HL-60/S4 treated with retinoic acid at 250 ng/mL for 4 days and 3 days (cell line): ENCODE results near the gene ZC3H15.
"Not testable (repeated sequence)": the region's sequence is repeated elsewhere in the genome, so short reads cannot be mapped to it uniquely, and the experiment has no call there.

Experiments used
- in situ Hi-C: fragments of 300-500 bp; cut with MboI; formaldehyde crosslinking; loops from 2 replicates; pipeline ENCODE4 v1.7.0; 2022; ENCODE audit warnings: low sequenced_read_pairs

Gene ZC3H15

DNA sequence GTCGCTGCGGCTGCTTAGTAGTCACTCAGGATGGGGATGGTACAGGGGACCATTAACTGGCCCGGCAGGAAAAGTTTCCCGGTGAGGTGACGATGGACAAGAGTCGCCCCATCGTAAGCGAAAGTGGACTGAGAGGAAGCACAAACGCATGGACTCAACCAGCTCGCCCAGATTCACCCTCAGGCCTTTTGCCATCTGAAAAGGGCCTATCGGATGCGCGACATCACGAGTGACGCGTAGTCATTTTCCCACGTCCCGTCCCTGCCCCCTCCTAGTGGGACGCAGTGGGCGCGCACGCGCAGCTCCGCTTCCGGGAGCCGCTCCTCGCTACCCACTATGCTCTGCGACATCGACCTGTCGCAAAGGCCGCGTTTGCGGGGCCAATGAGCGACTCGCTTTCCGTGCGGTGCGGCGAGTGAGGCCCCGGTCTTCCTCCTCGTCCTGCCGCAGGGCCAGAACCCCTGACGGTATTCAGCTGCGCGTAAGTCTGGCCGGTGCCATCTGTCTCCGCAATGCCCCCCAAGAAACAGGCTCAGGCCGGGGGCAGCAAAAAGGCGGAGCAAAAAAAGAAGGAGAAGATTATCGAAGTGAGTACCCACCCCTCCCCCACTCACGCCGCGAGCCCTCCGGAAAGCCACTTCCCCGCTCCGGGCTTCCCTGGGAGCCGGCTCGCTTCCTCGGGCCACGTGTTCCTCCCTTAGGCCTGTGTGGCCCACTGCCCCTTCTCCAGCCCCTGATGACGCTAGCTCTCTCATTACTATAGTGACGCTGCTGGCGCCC, at the start of gene ZC3H15:
ZC3H15 (plus strand) TSS at position 390 of the 780 bp plus-strand sequence; CDS start at position 513, 123 bp downstream.
- in situ Hi-C loops, result no loop called here

- in situ Hi-C loops, result no loop called here
Observed at GRCh38 chr2:186437719-186438118, 48.3 kb upstream of the ZC3H15 start.

GRCh38 chr2:186439673-186440095, 46.4 kb upstream of the ZC3H15 start:
- in situ Hi-C loops, result not testable (repeated sequence)

DNA sequence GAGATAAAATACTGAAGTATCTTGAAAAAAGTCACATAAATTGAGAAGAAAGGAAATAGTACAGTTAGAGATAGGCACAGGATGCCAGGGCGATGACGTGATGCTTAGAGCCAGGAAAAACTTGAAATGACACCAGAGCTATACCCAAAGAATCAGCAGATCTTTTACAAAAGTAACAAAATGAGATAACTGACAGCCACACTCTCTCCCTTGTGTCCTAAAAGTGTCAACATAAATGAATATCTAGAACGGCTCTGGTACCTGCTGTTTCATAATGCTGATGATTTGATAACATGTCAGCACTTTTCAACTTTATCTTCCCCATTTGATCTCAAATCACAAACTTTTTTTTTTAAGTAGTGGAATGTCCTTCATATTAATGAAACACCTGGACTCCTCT, 45.6 kb upstream of the ZC3H15 start:
- in situ Hi-C loops, result no loop called here

DNA sequence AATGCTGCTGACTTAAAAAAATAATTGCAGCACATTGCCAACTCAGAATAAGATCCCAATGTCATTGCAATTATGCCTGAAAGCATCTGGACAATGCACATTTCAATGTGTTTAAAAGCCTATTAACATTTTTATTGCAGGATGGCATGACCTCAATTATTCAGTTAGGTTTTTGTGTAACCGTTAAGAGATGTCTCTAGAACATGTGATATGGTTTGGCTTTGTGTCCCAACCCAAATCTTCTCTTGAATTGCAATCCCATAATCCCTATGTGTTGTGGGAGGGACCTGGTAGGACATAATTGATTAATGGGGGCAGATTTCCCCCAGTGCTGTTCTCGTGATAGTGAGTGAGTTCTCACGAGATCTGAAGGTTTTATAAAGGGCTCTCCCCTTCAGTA, 43.2 kb upstream of the ZC3H15 start:
- in situ Hi-C loops, result no loop called here

DNA sequence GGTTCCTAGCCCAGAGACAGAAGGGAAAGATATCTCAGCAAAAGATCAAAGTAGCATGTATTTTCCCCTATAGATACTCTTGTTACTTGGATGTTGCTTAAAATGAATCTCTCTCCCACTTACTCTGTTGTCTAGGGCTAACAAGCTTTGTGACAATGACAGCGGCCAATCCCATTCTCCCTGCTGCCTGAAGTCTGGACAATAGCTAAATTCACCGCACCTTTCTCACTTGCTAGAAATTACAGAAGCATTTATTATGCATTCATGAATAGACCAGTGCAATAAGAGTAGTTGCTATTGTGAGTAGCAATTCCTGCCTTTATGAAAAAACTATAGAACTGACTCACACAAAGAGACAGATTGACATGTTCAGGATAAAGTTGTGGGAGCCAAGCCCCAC, 42.2 kb upstream of the ZC3H15 start:
- in situ Hi-C loops, result no loop called here

- in situ Hi-C loops, result no loop called here
Observed at GRCh38 chr2:186445506-186445905, 40.6 kb upstream of the ZC3H15 start.

- in situ Hi-C loops, result no loop called here
Observed at GRCh38 chr2:186455613-186456012, 30.4 kb upstream of the ZC3H15 start.

DNA sequence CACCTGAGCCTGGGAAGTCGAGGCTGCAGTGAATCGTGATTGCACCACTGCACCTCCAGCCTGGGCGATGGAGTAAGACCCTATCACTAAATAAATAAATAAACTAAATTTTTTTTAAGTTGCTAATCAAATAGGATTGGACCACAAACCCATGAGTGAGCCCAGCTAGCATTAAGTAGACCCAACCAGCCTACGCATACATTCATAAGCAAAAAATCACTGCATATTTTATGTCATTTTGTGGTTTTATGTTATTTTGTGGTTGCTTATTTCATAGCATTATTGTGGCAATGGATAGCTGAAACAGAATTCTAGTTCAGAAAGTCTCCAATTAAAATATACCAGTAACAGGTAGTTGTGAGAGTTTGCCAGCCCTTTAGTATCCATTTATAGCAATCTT, 29.1 kb upstream of the ZC3H15 start:
- in situ Hi-C loops, result no loop called here

DNA sequence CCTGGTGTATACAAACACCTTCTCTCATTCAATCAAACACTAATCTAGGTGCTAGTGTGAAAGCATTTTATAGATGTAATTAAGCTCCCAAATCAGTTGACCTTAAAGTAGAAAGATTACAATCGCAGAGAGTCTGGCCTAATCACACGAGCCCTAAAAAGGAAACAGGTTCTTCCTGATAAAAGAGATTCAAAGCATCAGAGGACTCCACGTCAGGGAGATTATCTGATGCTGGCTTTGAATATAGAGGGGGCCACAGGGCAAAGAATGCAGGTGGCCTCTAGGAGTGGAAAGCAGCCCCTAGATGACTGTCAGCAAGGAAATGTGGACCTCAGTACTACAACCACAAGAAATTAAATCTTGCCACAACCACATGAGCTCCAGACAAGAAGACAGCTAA, 28.2 kb upstream of the ZC3H15 start:
- in situ Hi-C loops, result no loop called here

GRCh38 chr2:186459009-186459408, 27.1 kb upstream of the ZC3H15 start:
- in situ Hi-C loops, result no loop called here

GRCh38 chr2:186460465-186460864, 25.6 kb upstream of the ZC3H15 start:
- in situ Hi-C loops, result no loop called here

DNA sequence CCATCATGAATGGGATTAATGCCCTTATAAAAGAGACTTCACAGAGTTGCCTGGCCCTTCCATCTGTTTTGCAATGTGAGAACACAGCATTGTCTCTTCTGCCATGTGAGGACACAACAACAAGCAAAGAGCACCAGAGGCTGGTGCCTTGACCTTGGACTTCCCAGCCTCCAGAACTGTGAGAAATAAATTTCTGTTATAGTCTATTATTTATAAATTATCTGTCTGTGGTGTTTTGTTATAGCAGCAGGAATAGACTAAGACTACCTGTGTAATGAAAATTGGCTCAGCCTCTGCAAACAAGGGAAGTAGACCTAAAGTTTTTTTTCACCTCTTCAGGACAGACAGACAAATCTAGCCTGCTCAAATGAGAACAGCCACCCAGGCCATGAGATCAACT, 19.3 kb upstream of the ZC3H15 start:
- in situ Hi-C loops, result no loop called here

- in situ Hi-C loops, result no loop called here
Observed at GRCh38 chr2:186467421-186467820, 18.6 kb upstream of the ZC3H15 start.

DNA sequence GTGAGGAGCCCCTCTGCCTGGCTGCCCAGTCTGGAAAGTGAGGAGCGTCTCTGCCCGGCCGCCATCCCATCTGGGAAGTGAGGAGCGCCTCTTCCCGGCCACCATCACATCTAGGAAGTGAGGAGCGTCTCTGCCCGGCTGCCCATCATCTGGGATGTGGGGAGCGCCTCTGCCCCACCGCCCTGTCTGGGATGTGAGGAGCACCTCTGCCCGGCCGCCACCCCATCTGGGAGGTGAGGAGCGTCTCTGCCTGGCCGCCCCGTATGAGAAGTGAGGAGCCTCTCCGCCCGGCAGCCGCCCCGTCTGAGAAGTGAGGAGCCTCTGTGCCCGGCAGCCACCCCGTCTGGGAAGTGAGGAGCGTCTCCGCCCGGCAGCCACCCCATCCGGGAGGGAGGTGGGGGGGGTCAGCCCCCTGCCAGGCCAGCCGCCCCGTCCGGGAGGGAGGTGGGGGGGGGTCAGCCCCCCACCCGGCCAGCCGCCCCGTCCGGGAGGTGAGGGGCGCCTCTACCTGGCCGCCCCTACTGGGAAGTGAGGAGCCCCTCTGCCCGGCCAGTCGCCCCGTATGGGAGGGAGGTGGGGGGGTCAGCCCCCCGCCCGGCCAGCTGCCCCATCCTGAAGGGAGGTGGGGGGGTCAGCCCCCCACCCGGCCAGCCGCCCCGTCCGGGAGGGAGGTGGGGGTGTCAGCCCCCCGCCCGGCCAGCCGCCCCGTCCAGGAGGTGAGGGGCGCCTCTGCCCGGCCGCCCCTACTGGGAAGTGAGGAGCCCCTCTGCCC, 13.2 kb upstream of the ZC3H15 start:
- in situ Hi-C loops, result not testable (repeated sequence)

GRCh38 chr2:186474239-186474638, 11.8 kb upstream of the ZC3H15 start:
- in situ Hi-C loops, result not testable (repeated sequence)

DNA sequence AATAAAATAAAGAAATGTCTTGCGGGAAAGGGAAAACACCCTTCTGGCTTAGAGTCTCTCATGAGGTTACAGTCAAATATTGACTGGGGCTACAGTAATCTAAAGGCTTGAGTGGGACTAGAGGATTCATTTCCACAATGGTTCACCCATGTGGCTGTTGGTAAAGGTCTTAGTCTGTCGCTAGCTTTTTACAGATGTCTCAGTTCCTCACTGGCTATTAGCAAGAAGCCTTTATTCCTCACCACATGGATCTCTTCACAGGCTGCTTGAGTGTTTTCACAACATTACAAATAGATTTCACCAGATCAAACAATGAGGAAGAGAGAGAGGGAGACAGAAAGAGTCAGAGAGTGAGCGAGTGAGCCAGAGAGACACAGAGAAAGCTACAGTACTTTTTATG, 8.3 kb upstream of the ZC3H15 start:
- in situ Hi-C loops, result no loop called here

GRCh38 chr2:186480991-186481390, 5.1 kb upstream of the ZC3H15 start:
- in situ Hi-C loops, result no loop called here

GRCh38 chr2:186484062-186484735, 1.9 kb upstream of the ZC3H15 start:
- in situ Hi-C loops, result no loop called here

- in situ Hi-C loops, result no loop called here
Observed at GRCh38 chr2:186485576-186485870, 537 bp upstream of the ZC3H15 start.

DNA sequence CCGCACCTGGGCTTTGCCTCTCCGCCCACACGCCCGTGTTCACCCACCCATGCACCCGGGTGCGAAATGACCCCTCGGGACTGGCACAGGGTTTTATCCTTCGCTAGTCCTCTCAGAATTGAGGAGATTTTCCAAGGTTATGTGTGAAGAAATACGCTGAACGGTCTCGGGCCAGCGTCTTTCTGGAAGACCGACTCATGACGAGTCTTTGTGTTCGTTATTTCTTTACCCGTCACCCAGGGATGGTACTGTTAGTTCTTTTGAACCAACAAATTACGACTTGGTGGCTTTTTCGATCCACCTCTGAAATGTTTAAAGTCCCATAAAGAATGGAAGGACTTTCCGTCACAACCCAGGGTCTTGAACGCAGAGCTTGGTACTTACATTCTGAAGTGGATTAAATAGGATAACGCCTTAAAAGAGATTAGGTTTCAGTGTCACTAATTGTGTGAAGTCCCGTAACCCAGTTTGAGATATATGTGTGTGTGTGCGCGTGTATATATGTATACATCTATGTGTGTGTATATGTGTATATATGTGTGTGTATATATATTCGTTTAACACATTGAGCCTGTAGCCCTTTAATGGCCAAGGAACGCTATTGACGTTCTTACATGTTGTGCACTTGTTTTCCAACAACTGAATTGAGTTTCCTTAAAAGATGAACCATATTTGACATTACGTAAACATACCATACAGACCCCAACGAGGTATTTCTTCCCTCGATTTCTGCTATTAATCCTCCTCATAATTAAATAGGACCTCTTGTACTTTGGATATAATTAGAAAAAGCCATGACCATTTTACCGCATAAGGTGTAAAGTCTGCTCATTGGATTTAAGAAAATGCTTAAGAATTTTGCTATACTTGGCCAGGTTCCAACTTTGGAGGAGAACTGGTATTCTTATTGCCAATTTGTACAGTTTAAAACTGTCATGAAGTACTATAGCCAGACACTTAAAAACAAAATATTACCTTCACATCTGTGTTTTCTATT, 889 bp downstream of the ZC3H15 start:
- in situ Hi-C loops, result no loop called here
